ENCODE measurements around the gene IL1RL2. TPM values are rescaled to one million over a fixed set of nuclear protein-coding genes. Genes with fewer than 3 reads are reported as not detected.

The IL1RL2 gene
- total and polyA plus RNA-seq, 2 of the 8 experiments (the other 6 are each of a cell fraction or from before 2014, with no cell fraction given): not detected

GRCh38 chr2:102284611-102285010 is 97.8 kb downstream of the IL1RL2 start:
- Histone ChIP-seq H4K20me1 (replicated peaks in 1 of 2; ENCODE audit: control insufficient read depth in 1 of 2, insufficient read depth in 2 of 2, low read length in 2 of 2) (no peaks in the 10 kb centered on the region), H3K4ac (replicated peaks; ENCODE audit: insufficient read length, low read depth, low read length) (no peak overlapping the region), H2AFZ (ENCODE audit: low read length) (no peak overlapping the region), H3K56ac (replicated peaks; ENCODE audit: insufficient read length, low read depth, low read length) (no peak overlapping the region), H3K27ac (ENCODE audit: low read depth, low read length) (no peak overlapping the region), H3K36me3 (ENCODE audit: control insufficient read depth in 2 of 4, insufficient read depth in 4 of 4, low read length in 3 of 4) (no peaks in the 10 kb centered on the region), H4K5ac (ENCODE audit: insufficient read length, low read depth, low read length) (no peak overlapping the region), H2BK5ac (ENCODE audit: low read depth, low read length) (no peak overlapping the region), H2BK120ac (replicated peaks; ENCODE audit: low read depth, low read length) (no peak overlapping the region), H3K79me1 (ENCODE audit: low read depth, low read length) (no peaks in the 10 kb centered on the region), H4K8ac (ENCODE audit: extremely low read depth, insufficient read depth, low read length) (no peak overlapping the region), H2BK20ac (ENCODE audit: low read length) (no peak overlapping the region), H3K27me3 (replicated peaks in 1 of 4; ENCODE audit: control insufficient read depth in 3 of 4, extremely low read depth in 1 of 4, insufficient read depth in 3 of 4, low read length in 3 of 4) (peaks cover 0 to 1% (median 0%) of the 10 kb centered on the region in 4 experiments; a peak in 1 of 7 replicates), H2AK5ac (ENCODE audit: low read depth, low read length) (no peak overlapping the region), H4K91ac (replicated peaks; ENCODE audit: insufficient read length, low read length) (no peak overlapping the region), H3K79me2 (ENCODE audit: control insufficient read depth in 1 of 2, insufficient read depth in 2 of 2, low read length in 2 of 2) (no peaks in the 10 kb centered on the region), H3K23ac (ENCODE audit: insufficient read length) (no peak overlapping the region), H2BK12ac (ENCODE audit: low read depth, low read length) (no peak overlapping the region), H3K18ac (ENCODE audit: extremely low read depth, low read length) (no peak overlapping the region), H3K9ac (replicated peaks in 1 of 4; ENCODE audit: extremely low read depth in 1 of 4, low read depth in 3 of 4, low read length in 3 of 4) (no peak overlapping the region), H3K9me3 (ENCODE audit: insufficient read depth in 2 of 2, low read depth in 1 of 2, low read length in 1 of 2) (no peaks in the 10 kb centered on the region), H3K23me2 (ENCODE audit: low read depth, low read length) (no peaks in the 10 kb centered on the region), H3K4me3 (ENCODE audit: extremely low read depth in 1 of 4, insufficient read depth in 2 of 4, low read depth in 3 of 4, low read length in 4 of 4) (no peak overlapping the region), H2BK15ac (ENCODE audit: low read length) (no peak overlapping the region), H3K14ac (ENCODE audit: insufficient read length) (no peak overlapping the region), H3K4me2 (ENCODE audit: insufficient read depth in 1 of 2, low read depth in 2 of 2, low read length in 2 of 2) (no peak overlapping the region), H3K4me1 (replicated peaks in 1 of 4; ENCODE audit: control insufficient read depth in 3 of 4, insufficient read depth in 4 of 4, low read length in 3 of 4) (no peaks in the 10 kb centered on the region)
- no peak for TF ChIP-seq ATF3 (IDR thresholded peaks at IDR 0.05; ENCODE audit: insufficient read depth, low read depth, low read length)
- no peak for TF ChIP-seq GTF2F1 (IDR thresholded peaks at IDR 0.05; ENCODE audit: borderline replicate concordance, low read depth, low read length)
- ChIA-PET CTCF (ENCODE audit: partially characterized antibody) (interaction anchor here (1.2 to 1.8 kb wide), 4 partner anchors 19 to 44 kb away, joined by 4 to 5 read pairs (median 4); no protein-coding TSS in a partner anchor), POLR2A (ENCODE audit: partially characterized antibody) (no interaction called here)
- no peak for FAIRE-seq
- no peak for DNase-seq (ENCODE audit: low read depth in 1 of 2, low spot score in 2 of 2)
- 93% methylated on average over 3 of the region's 3 CpGs; no CpG with 5 or more reads in 1 of the 2 experiments for WGBS, 2 experiments (ENCODE audit: extremely low coverage in 1 of 2, insufficient coverage in 1 of 2, insufficient read length in 1 of 2, insufficient replicate concordance in 2 of 2, low coverage in 1 of 2, low lambda C conversion rate in 2 of 2, missing lambda C conversion rate in 1 of 2)
